A549 (cell line): Measurements from ENCODE around the gene LDLRAD4. TPM values are rescaled to one million over a fixed set of nuclear protein-coding genes. Genes with fewer than 3 reads are reported as not detected.

Source experiments
- ATAC-seq, 2 experiments: fragments of 200-7000 bp in 1 of 2; fragments of >200 bp in 1 of 2; cut with Nextera tagmentation in 1 of 2; cut with Tn5 transposase in 1 of 2; 3 replicates each; pipeline versions ENCODE4 v1.8.0 to v1.9.1; 2018 to 2020; ENCODE audit warnings: mild to moderate bottlenecking in 1 of 2, moderate library complexity in 1 of 2
- CTCF ChIA-PET: fragments of 300-600 bp; sonication (Branson Sonifier 250); formaldehyde crosslinking; extraction: SDS; loops from one replicate; lab custom pipeline; 2021; ENCODE audit warnings: antibody characterized with exemption, inconsistent platforms; lab: Yijun Ruan, JAX
- POLR2A ChIA-PET: fragments of 350-600 bp; formaldehyde crosslinking; extraction: SDS; loops from one replicate; lab custom pipeline; 2021; ENCODE audit warnings: antibody characterized with exemption, inconsistent platforms; lab: Yijun Ruan, JAX
- DNase-seq, 2 experiments: peaks; one replicate each; pipeline versions ENCODE4 v3.0.0 to v3.0.0-alpha.2; 2011 to 2016; ENCODE audit warnings: low read depth in 1 of 2, low spot score in 1 of 2
- FAIRE-seq: peaks from 2 replicates; lab custom pipeline; 2011; peaks lifted over from hg19 to GRCh38; lab: Jason Lieb, UNC
- H3K27ac ChIP-seq, 2 experiments: fragments of >200 bp; sonication (Bioruptor Twin); formaldehyde crosslinking; 3 replicates each; pipeline ENCODE4 v1.5.1; 2016 to 2017
- H3K4me1 ChIP-seq: fragments of >200 bp; sonication (Bioruptor Twin); formaldehyde crosslinking; 3 replicates; pipeline ENCODE4 v1.6.1; 2016
- H3K4me2 ChIP-seq: fragments of >200 bp; sonication (Bioruptor Twin); formaldehyde crosslinking; 3 replicates; pipeline ENCODE4 v1.6.1; 2016
- H3K4me3 ChIP-seq: fragments of >200 bp; sonication (Bioruptor Twin); formaldehyde crosslinking; 3 replicates; pipeline ENCODE4 v1.5.1; 2016
- H3K9me3 ChIP-seq: fragments of >200 bp; sonication (Bioruptor Twin); formaldehyde crosslinking; 3 replicates; pipeline ENCODE4 v1.6.1; 2016
- CBX2 ChIP-seq: fragments of 200-600 bp; sonication (generic); IDR thresholded peaks from 2 replicates; pipeline ENCODE4 v1.6.1; 2016; ENCODE audit warnings: low read depth, mild to moderate bottlenecking, borderline replicate concordance
- CBX8 ChIP-seq: fragments of 200-600 bp; sonication (generic); IDR thresholded peaks from 2 replicates; pipeline ENCODE4 v1.6.1; 2016
- CEBPB ChIP-seq, 2 experiments: fragments of >200 bp in 1 of 2; sonication (Bioruptor Twin) in 1 of 2; formaldehyde crosslinking in 1 of 2; IDR thresholded peaks; 2 replicates each; pipeline ENCODE4 v1.6.1; 2012 to 2016
- CHD4 ChIP-seq: fragments of 200-600 bp; sonication (generic); IDR thresholded peaks from 2 replicates; pipeline ENCODE4 v1.6.1; 2016; ENCODE audit warnings: antibody characterized with exemption, mild to moderate bottlenecking, borderline replicate concordance
- EHMT2 ChIP-seq: fragments of 200-600 bp; sonication (generic); IDR thresholded peaks from 2 replicates; pipeline ENCODE4 v1.6.1; 2016; ENCODE audit warnings: antibody characterized with exemption, low read depth, mild to moderate bottlenecking, moderate library complexity
- ESRRA ChIP-seq: fragments of 150-350 bp; IDR thresholded peaks from 2 replicates; pipeline ENCODE4 v1.6.1; 2014; ENCODE audit warnings: mild to moderate bottlenecking, low read length, borderline replicate concordance
- FOSB ChIP-seq: fragments of 250-450 bp; sonication (Bioruptor Pico); IDR thresholded peaks from 2 replicates; pipeline ENCODE4 v1.5.0; 2020; ENCODE audit warnings: mild to moderate bottlenecking, moderate library complexity
- FOXS1 ChIP-seq: fragments of 250-450 bp; sonication (Bioruptor Pico); IDR thresholded peaks from 2 replicates; pipeline ENCODE4 v1.5.0; 2020; ENCODE audit warnings: mild to moderate bottlenecking, moderate library complexity
- HDAC2 ChIP-seq: fragments of 200-600 bp; sonication (generic); IDR thresholded peaks from 2 replicates; pipeline ENCODE4 v1.6.1; 2016
- HOXA7 ChIP-seq: fragments of 250-450 bp; sonication (Bioruptor Pico); IDR thresholded peaks from 2 replicates; pipeline ENCODE4 v1.5.0; 2020; ENCODE audit warnings: mild to moderate bottlenecking, moderate library complexity
- HOXB13 ChIP-seq: fragments of 250-450 bp; sonication (Bioruptor Pico); IDR thresholded peaks from 2 replicates; pipeline ENCODE4 v1.5.0; 2020; ENCODE audit warnings: low read depth, mild to moderate bottlenecking, moderate library complexity
- HOXB5 ChIP-seq: fragments of 250-450 bp; sonication (Bioruptor Pico); IDR thresholded peaks from 2 replicates; pipeline ENCODE4 v1.5.0; 2020; ENCODE audit warnings: mild to moderate bottlenecking, moderate library complexity
- JUN ChIP-seq, 2 experiments: fragments of >200 bp; sonication (Bioruptor Twin); formaldehyde crosslinking; IDR thresholded peaks; 2 replicates in 1 of 2; 3 replicates in 1 of 2; pipeline ENCODE4 v1.6.1; 2016 to 2017
- KDM1A ChIP-seq: fragments of 200-600 bp; sonication (generic); IDR thresholded peaks from 2 replicates; pipeline ENCODE4 v1.6.1; 2016; ENCODE audit warnings: low read depth, mild to moderate bottlenecking
- NFE2L2 ChIP-seq: fragments of 150-350 bp; conservative IDR thresholded peaks from 2 replicates; pipeline ENCODE4 v1.6.1; 2014; ENCODE audit warnings: low read length
- NPAS2 ChIP-seq: fragments of 250-450 bp; sonication (Bioruptor Pico); IDR thresholded peaks from 2 replicates; pipeline ENCODE4 v1.8.0; 2022; ENCODE audit warnings: mild to moderate bottlenecking, moderate library complexity, borderline replicate concordance
- POLR2A ChIP-seq: IDR thresholded peaks from 2 replicates; pipeline ENCODE4 v1.6.1; 2012; ENCODE audit warnings: mild to moderate bottlenecking, low read length
- RARB ChIP-seq: fragments of 250-450 bp; sonication (Bioruptor Pico); IDR thresholded peaks from 2 replicates; pipeline ENCODE4 v1.8.0; 2021; ENCODE audit warnings: mild to moderate bottlenecking, moderate library complexity
- RCOR1 ChIP-seq: fragments of 150-350 bp; IDR thresholded peaks from 2 replicates; pipeline ENCODE4 v1.6.1; 2014; ENCODE audit warnings: antibody characterized with exemption, low read length, low read depth
- RFX5 ChIP-seq: fragments of 450-650 bp; IDR thresholded peaks from 2 replicates; pipeline ENCODE4 v1.7.1; 2014; ENCODE audit warnings: antibody characterized with exemption, mild to moderate bottlenecking, moderate library complexity
- SREBF2 ChIP-seq: fragments of 450-650 bp; IDR thresholded peaks from 2 replicates; pipeline ENCODE4 v1.6.1; 2014; ENCODE audit warnings: mild to moderate bottlenecking, moderate library complexity
- TFCP2L1 ChIP-seq: fragments of 250-450 bp; sonication (Bioruptor Pico); IDR thresholded peaks from 2 replicates; pipeline ENCODE4 v1.5.0; 2021; ENCODE audit warnings: mild to moderate bottlenecking
- ZFP36 ChIP-seq: fragments of 450-650 bp; IDR thresholded peaks from 2 replicates; pipeline ENCODE4 v1.6.1; 2014; ENCODE audit warnings: borderline replicate concordance; ENCODE audit not compliant: partially characterized antibody
- ZNF302 ChIP-seq: fragments of 250-450 bp; sonication (Bioruptor Pico); IDR thresholded peaks from 2 replicates; pipeline ENCODE4 v1.9.0; 2021; ENCODE audit warnings: inconsistent platforms, mild to moderate bottlenecking, moderate library complexity
- WGBS: methylation state at CpG from one replicate; pipeline ENCODE4 v1.1.6; 2017; ENCODE audit errors: missing lambda C conversion rate; 5-methylcytosine and 5-hydroxymethylcytosine counted together
- polyA plus RNA-seq, 4 experiments: library from polyadenylated mRNA; depleted of rRNA in 3 of 4; stranded (reverse); fragments of >200 nt; fragmentation: RNase III in 1 of 4; extraction: RNeasy Plus Mini Kit Qiagen cat#74134 plus additional on column Dnase treatment in 1 of 4; gene quantifications; 2 replicates in 3 of 4; 3 replicates in 1 of 4; pipeline ENCODE4 v1.2.3, GENCODE V29; 2011 to 2017
- TF ChIP-seq, protein P1 (sequence below): fragments of 250-450 bp; sonication (Bioruptor Pico); IDR thresholded peaks from 2 replicates; pipeline ENCODE4 v1.5.0; 2020; ENCODE audit warnings: low read depth, mild to moderate bottlenecking, moderate library complexity
- TF ChIP-seq, protein P2 (sequence below): IDR thresholded peaks from 2 replicates; pipeline ENCODE4 v1.6.1; 2012; ENCODE audit warnings: low read depth, borderline replicate concordance
- TF ChIP-seq, protein P3 (sequence below): IDR thresholded peaks from 2 replicates; pipeline ENCODE4 v1.6.1; 2012
- TF ChIP-seq, protein P4 (sequence below): fragments of 450-650 bp; IDR thresholded peaks from 2 replicates; pipeline ENCODE4 v1.6.1; 2014; ENCODE audit warnings: antibody characterized with exemption
- TF ChIP-seq, protein P5 (sequence below): fragments of >200 bp; sonication (Bioruptor Twin); formaldehyde crosslinking; IDR thresholded peaks from 2 replicates; pipeline ENCODE4 v1.6.1; 2016

LDLRAD4 gene
- polyA plus RNA-seq, 2 of the 4 experiments (the other 2 are of a cell fraction): 5.2 to 7.6 TPM

DNA sequence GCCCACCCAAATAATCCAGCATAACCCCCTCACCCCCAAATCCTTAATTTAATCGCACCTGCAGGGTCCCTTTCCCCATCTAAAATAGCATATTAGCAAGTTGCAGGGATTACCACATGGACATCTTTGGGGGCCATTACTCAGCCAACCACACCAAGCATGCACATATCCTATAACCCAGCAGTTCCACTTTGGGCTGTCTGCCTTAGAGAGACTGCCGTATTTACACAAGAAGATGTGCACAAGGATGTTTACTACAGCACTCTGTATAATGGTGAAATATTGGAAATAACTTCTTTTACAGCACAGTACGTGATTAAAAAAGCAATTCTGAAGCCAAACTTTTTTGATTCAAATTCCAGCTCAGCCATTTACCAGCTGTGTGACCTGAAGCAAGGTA, 17.3 kb upstream of the LDLRAD4 start:
- POLR2A ChIA-PET: no interaction called here
- H3K4me3 ChIP-seq: no peak overlapping the region
- FAIRE-seq: no peak
- DNase-seq: no peak
- 7% methylated on average over 3 of the region's 3 CpGs for whole genome bisulfite sequencing
- no peak for TF ChIP-seq ZFP36
- TF ChIP-seq RCOR1: no peak
- TF ChIP-seq HOXA7 (CRISPR knock-in tag): no peak
- TF ChIP-seq, protein P1, sequence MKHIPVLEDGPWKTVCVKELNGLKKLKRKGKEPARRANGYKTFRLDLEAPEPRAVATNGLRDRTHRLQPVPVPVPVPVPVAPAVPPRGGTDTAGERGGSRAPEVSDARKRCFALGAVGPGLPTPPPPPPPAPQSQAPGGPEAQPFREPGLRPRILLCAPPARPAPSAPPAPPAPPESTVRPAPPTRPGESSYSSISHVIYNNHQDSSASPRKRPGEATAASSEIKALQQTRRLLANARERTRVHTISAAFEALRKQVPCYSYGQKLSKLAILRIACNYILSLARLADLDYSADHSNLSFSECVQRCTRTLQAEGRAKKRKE (CRISPR knock-in tag): no peak
- TF ChIP-seq, protein P2, sequence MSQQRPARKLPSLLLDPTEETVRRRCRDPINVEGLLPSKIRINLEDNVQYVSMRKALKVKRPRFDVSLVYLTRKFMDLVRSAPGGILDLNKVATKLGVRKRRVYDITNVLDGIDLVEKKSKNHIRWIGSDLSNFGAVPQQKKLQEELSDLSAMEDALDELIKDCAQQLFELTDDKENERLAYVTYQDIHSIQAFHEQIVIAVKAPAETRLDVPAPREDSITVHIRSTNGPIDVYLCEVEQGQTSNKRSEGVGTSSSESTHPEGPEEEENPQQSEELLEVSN: no peak
- no peak for TF ChIP-seq NPAS2 (CRISPR knock-in tag)
- no peak for TF ChIP-seq CBX2
- TF ChIP-seq, protein P3, sequence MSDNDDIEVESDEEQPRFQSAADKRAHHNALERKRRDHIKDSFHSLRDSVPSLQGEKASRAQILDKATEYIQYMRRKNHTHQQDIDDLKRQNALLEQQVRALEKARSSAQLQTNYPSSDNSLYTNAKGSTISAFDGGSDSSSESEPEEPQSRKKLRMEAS: no peak
- TF ChIP-seq, protein P4, sequence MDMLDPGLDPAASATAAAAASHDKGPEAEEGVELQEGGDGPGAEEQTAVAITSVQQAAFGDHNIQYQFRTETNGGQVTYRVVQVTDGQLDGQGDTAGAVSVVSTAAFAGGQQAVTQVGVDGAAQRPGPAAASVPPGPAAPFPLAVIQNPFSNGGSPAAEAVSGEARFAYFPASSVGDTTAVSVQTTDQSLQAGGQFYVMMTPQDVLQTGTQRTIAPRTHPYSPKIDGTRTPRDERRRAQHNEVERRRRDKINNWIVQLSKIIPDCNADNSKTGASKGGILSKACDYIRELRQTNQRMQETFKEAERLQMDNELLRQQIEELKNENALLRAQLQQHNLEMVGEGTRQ: no peak
- TF ChIP-seq CEBPB (IDR thresholded peaks at IDR 0.05): no peak
- TF ChIP-seq HDAC2: no peak
- TF ChIP-seq RFX5: no peak
- H3K4me2 ChIP-seq: no peak overlapping the region
- H3K4me1 ChIP-seq: no peaks in the 10 kb centered on the region
- peaks cover 20% of the 10 kb centered on the region for H3K9me3 ChIP-seq
- no peak overlapping the region for H3K27ac ChIP-seq
- no peak for ATAC-seq
- CTCF ChIA-PET: no interaction called here

DNA sequence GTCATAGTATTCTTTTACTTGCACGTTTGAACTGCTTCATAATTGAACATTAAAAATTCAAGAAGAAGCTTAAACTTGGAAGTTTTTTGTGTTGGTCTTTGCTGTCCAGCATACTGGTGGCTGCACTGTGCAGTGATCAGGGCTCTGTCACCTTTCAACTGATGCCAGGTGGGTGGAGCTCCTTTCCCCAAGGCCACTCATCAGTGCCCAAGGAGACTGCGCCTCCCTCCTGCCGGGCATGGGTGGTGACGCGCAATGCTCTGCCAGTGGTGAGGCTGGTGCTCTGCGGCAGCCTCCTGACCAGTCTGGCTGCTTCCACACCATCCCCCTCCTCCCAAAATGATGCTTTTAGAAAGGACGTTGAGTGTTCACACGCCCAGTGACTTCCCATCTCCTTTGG, 16.0 kb upstream of the LDLRAD4 start:
- DNase-seq: no peak
- ATAC-seq: no peak
- 62% methylated on average over 6 of the region's 8 CpGs for WGBS
- no peak for FAIRE-seq
- ChIA-PET CTCF (interaction anchor here (0.7 kb wide), 1 partner anchor 327 kb away, joined by 3 read pairs; no protein-coding TSS in a partner anchor), POLR2A (no interaction called here)
- Histone ChIP-seq H3K9me3 (peaks cover 20% of the 10 kb centered on the region), H3K4me2 (no peak overlapping the region), H3K27ac (no peak overlapping the region), H3K4me1 (no peaks in the 10 kb centered on the region), H3K4me3 (no peak overlapping the region)
- TF ChIP-seq POLR2A (no peak), TFCP2L1 (no peak), CBX2 (no peak), SREBF2 (no peak), CBX8 (no peak), ZNF302 (no peak), NFE2L2 (no peak)

DNA sequence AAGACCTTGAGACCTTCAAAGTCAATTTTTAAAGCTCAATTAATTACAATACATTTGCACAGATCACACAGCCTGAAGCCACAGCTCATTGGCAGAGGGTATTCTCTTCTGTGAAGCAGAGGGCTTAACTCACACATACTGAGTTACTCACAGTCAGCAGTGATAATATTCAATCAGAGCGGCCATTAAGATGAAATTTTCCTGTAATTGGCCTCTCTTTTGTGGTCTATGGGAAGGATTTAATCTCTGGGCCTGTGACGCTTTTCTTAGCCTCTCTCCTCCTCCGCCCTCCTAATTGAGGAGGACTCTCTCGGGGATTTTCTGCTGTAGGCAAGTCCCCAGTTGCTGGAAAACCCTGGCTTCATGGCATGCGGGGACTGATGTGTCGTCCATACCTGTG, 12.3 kb upstream of the LDLRAD4 start:
- TF ChIP-seq HOXB13 (CRISPR knock-in tag) (no peak), CHD4 (no peak), SREBF2 (no peak), ZFP36 (no peak), KDM1A (no peak), ESRRA (no peak), FOSB (no peak), RFX5 (no peak), RARB (CRISPR knock-in tag) (no peak), EHMT2 (no peak), NPAS2 (CRISPR knock-in tag) (no peak), HOXB5 (CRISPR knock-in tag) (no peak), CBX2 (no peak), JUN (IDR thresholded peaks at IDR 0.05) (no peak), HOXA7 (CRISPR knock-in tag) (no peak), FOXS1 (no peak)
- TF ChIP-seq, protein P5, sequence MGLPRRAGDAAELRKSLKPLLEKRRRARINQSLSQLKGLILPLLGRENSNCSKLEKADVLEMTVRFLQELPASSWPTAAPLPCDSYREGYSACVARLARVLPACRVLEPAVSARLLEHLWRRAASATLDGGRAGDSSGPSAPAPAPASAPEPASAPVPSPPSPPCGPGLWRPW: no peak
- H3K4me2 ChIP-seq: no peak overlapping the region
- 56% methylated on average over 6 of the region's 6 CpGs for WGBS
- no peak for ATAC-seq
- H3K4me3 ChIP-seq: no peak overlapping the region
- ChIA-PET POLR2A (interaction anchor here (0.7 kb wide), 1 partner anchor 10 kb away, joined by 6 read pairs; no protein-coding TSS in a partner anchor), CTCF (no interaction called here)
- no peak overlapping the region for H3K27ac ChIP-seq
- no peaks in the 10 kb centered on the region for H3K9me3 ChIP-seq
- H3K4me1 ChIP-seq: no peaks in the 10 kb centered on the region
- DNase-seq: no peak
- FAIRE-seq: no peak
